ENCODE results near the gene TYW1B.
"Not testable (repeated sequence)": the region's sequence is repeated elsewhere in the genome, so short reads cannot be mapped to it uniquely, and the experiment has no call there.

DNA sequence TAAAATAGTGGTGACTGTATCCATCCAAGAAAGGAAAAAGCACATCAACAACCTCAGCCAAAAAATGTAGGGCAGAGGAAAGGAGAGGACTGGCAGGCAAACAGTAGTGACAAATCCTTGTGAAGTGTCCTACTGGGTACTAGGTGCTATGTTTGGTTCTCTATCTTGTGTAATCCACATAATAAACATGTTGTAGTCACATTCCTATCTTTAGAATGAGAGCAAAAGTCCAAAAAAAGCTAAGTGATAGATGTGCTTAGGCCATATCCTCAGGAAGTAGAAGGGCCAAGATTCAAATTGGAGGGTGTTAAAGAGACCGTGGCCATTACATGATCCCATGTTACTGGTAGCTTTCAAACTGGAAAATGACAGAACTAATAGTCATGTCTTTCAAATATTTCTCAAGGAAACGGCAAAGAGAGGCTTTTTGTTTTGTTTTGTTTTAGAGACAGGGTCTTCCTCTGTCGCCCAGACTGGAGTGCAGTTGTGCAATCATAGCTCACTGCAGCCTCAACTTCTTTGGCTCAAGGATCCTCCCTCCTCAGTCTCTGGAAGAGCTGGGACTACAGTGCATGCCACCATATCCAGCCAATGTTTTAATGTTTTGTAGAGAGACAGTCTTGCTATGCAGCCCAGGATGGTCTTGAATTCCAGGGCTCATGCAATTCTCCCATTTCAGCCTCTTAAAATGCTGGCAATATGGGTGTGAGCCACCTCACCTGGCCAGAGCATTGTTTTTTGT, 244.2 kb downstream of the TYW1B start:
- TF ChIP-seq, protein P1, sequence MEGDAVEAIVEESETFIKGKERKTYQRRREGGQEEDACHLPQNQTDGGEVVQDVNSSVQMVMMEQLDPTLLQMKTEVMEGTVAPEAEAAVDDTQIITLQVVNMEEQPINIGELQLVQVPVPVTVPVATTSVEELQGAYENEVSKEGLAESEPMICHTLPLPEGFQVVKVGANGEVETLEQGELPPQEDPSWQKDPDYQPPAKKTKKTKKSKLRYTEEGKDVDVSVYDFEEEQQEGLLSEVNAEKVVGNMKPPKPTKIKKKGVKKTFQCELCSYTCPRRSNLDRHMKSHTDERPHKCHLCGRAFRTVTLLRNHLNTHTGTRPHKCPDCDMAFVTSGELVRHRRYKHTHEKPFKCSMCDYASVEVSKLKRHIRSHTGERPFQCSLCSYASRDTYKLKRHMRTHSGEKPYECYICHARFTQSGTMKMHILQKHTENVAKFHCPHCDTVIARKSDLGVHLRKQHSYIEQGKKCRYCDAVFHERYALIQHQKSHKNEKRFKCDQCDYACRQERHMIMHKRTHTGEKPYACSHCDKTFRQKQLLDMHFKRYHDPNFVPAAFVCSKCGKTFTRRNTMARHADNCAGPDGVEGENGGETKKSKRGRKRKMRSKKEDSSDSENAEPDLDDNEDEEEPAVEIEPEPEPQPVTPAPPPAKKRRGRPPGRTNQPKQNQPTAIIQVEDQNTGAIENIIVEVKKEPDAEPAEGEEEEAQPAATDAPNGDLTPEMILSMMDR (IDR thresholded peaks at IDR 0.05) = not testable (repeated sequence)
- not testable (repeated sequence) for TF ChIP-seq EP300 (IDR thresholded peaks at IDR 0.05); POLR2A (IDR thresholded peaks at IDR 0.05; ENCODE audit: low read depth)
